HG03521 (cell line): ENCODE data around the gene CCDC102B.
"Not testable (repeated sequence)": the region's sequence is repeated elsewhere in the genome, so short reads cannot be mapped to it uniquely, and the experiment has no call there.

ENCODE experiments used
- ATAC-seq: cut with Tn5 transposase; IDR thresholded peaks from one replicate; pipeline ENCODE4 v1.9.1; 2021; ENCODE audit warnings: mild to moderate bottlenecking, moderate library complexity; ENCODE audit not compliant: unreplicated experiment

Gene CCDC102B

GRCh38 chr18:68965817-68966216, 167.9 kb downstream of the CCDC102B start:
- ATAC-seq = no peak

DNA sequence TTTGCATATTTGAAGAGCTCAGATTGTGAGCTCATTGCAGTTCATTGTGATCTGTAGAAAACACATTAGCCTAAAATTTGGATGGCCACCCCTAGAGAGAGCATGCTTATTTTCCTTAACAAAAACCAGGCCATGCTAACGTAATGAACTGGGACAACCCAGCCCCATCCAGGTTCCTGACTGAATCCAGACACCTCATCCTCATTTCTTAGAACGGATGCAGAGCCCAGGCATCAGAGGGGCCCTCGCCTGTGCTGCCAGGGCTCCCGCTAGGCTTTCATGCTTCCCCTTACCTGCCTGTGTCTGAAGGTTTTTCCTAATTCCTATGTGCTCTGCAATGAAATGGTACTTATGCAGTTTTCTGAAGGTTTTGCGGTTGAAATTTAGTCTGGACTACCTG, 171.1 kb downstream of the CCDC102B start:
- ATAC-seq = no peak

GRCh38 chr18:68972176-68972575, 174.3 kb downstream of the CCDC102B start:
- ATAC-seq = no peak

- no peak for ATAC-seq
Measured at GRCh38 chr18:68979737-68980136, 181.9 kb downstream of the CCDC102B start.

GRCh38 chr18:68983126-68983525, 185.2 kb downstream of the CCDC102B start:
- ATAC-seq = no peak

DNA sequence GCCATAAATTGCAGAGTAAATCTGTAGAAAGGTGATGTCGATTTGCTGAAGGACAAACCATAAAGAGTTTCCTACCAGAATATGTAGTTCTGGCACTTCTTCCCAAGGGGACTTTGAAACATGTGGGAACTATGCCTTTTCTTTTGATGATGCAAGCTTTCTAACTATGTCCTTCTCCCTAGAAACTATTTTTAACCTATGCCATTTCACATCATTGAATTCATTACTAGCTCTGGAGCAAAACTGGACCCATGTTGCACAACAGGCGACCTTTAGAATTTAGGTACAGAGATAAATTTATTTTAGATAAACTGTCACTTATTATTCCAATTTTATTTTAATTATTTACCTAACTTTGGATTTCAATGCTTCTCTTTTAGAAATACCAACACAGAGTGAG, 186.5 kb downstream of the CCDC102B start:
- no peak for ATAC-seq

DNA sequence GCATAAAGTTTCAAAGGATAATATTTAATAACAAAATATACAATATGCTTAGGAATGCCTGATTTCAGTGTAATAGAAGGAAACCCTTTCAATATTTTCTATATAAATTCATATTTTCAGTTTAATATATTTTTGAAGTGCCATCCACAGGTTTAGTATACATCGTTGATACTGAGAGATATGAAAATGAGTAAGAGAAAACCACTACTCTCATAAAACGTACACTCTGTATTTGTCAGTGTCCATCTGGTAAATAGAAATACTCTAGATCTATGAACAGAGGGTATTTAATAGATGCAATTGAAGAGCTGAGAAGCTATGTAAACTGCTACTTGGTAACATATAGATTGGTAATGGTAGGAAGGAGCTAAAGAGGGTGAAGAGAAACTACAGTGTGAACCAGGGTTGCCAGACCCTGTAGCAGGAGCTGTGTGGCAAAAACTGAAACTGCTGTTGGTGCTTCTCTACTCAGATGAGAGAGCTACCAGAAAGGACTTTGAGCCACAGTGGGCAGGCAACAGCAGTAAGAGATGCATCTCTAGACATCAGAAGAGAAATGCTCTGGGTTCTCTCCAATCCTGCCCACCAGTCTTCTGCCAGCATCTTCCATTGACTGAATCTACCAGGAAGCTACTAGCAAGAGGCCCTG, 187.4 kb downstream of the CCDC102B start:
- peak; percentile 93 for ATAC-seq

- ATAC-seq = no peak
Measured at GRCh38 chr18:68991286-68991685, 193.4 kb downstream of the CCDC102B start.

GRCh38 chr18:68992719-68993482, 195.0 kb downstream of the CCDC102B start:
- peak; percentile 61 for ATAC-seq

DNA sequence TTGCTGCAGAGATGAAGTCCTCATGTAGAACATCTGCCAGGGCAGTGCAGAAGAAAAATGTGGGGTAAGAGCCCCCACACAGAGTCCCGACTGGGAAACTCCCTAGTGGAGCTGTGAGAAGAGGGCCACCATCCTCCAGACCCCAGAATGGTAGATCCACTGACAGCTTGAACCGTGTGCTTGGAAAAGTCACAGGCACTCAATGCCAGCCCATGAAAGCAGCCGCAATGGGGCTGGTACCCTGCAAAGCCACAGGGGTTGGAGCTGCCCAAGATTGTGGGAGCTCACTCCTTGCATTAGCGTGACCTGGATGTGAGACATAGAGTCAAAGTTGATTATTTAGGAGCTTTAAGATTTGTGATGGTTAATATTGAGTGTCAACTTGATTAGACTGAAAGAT, 197.8 kb downstream of the CCDC102B start:
- ATAC-seq = no peak

DNA sequence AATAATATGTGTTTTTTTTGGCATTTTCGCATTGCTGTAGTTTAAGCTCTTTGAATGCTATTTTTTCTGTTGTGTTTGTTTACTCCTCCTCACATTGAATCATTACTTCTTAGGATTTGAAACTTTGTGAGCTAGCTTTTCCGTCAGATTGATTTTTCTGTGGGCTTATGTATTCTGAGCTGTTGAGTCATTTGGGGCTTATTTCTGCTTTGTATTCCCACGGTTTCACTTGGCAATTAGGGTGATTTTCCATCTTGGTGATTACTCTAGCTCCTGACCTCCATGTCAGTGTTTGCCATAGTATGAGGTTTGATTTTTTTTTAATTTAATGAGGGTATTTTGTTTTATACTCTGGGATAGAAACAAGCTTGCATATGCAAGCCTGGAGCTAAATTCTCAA, 200.0 kb downstream of the CCDC102B start:
- no peak for ATAC-seq

GRCh38 chr18:69000366-69000765, 202.5 kb downstream of the CCDC102B start:
- no peak for ATAC-seq

- ATAC-seq = no peak
Measured at GRCh38 chr18:69002233-69002632, 204.4 kb downstream of the CCDC102B start.

DNA sequence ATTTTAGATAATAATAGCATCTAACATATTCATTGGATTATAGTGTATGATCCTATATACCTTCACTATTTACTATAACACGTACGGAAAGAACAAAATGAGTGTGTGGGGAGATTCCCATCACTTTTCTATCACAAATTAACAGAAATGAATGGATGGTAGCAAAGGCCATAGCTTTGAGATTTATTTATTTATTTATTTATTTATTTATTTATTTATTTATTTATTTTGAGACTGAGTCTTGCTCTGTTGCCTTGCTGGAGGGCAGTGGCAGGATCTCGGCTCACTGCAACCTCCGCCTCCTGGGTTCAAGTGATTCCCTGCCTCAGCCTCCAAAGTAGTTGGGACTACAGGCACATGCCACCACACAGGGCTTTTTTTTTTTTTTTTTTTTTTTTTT, 208.3 kb downstream of the CCDC102B start:
- not testable (repeated sequence) for ATAC-seq

- ATAC-seq = no peak
Measured at GRCh38 chr18:69008538-69008937, 210.7 kb downstream of the CCDC102B start.

DNA sequence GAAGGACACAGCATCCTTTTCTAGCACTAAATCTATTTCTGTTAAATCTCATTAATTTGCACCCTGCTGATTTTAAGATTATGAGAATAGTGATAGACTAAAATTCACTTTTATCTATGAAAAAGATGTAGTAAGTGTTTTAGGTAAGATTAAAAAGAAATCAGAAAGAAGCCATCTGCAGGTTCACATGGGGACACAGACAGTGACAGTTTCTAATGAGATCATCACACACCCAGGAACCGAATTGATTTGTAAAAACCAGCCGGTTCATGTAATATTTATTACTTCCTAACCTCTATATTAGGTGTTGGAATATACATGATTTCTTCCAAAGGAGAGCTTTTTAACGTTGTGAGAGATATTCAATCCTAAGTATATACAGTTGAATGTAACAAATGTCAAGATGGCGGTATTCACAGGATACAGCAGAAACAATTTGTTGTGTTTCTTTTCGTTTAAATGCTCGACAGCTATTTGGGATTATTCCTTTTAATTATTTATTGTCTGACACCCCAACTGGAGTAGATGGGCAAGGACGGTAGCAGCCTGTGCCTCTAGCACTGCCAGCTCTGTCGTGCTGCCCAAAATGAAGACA, 223.4 kb downstream of the CCDC102B start:
- no peak for ATAC-seq

GRCh38 chr18:69022426-69022825, 224.5 kb downstream of the CCDC102B start:
- ATAC-seq = no peak

DNA sequence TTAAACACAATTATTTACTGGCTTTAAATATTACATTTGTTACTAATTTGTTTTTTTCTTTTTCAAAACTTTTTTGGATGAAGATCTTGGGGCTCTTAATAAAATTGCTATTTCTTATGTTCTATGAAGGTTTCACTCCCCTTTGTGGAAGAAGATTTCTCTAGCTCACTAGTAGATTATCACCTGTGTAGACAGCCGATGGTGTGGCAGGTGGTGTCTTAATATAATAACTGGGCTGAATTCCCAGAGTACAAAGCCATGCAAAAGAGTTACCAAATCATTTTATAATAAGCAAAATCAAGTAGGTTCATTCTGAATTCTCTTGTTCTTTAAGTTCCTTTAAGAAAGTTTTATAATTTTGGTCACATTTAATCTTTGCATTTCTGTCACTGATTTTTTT, 233.7 kb downstream of the CCDC102B start:
- ATAC-seq = no peak

DNA sequence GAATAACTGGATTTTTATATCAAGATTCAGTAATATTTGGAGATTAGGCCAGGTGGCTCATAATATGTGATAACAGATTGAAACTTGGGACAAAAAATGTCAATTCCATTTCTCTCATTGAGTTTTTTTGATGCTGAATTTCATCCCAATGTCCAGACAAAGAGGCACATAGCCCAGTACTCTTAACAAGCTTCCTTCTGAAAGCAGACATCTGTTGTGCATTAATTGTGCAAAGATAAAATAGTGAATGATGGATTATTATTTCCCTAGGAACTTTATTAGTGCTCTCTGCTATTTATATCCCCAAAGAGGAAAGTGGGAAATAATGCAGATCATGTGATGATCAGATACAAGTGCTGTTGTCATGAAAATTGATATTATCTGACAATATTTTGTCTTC, 234.1 kb downstream of the CCDC102B start:
- no peak for ATAC-seq

DNA sequence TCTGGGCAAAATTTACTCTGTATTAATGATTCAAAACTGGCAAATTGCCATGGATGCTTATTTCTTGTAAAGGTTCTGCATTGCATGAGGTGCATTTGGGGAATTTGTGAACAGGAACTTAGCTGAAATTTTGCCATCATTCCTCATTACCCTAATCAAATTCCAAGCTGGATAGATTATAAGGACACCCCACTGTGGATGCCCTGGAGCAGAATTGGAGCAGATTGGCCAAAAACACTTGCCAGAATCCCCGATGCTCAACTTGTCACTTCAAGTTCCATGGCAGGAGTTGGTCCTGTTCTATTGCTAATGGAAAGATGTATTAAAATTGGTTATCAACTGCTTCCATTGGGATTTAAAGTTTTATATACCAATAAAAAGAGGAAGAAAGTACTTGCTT, 237.9 kb downstream of the CCDC102B start:
- no peak for ATAC-seq

- no peak for ATAC-seq
Measured at GRCh38 chr18:69044215-69044614, 246.3 kb downstream of the CCDC102B start.

- ATAC-seq = no peak
Measured at GRCh38 chr18:69064063-69064462, 266.2 kb downstream of the CCDC102B start.
